Measurements from ENCODE around the gene GADD45A.

GRCh38 chr1:67713057-67713846 is 28.3 kb downstream of the GADD45A start:
- no peak for TF ChIP-seq SIN3A (IDR thresholded peaks at IDR 0.05; ENCODE audit: borderline replicate concordance, insufficient read depth, low read length)
- TF ChIP-seq POLR2AphosphoS5 (IDR thresholded peaks at IDR 0.05; ENCODE audit: low read depth, low read length): no peak
- TF ChIP-seq REST (IDR thresholded peaks at IDR 0.05; ENCODE audit: insufficient read depth in 1 of 2, low read depth in 2 of 2, low read length in 2 of 2): no peak
- no peak for TF ChIP-seq FOXP2 (optimal IDR thresholded peaks at IDR 0.05; ENCODE audit: borderline replicate concordance, extremely low read depth, extremely low read length, insufficient read depth)
- no peak for TF ChIP-seq TAF1 (IDR thresholded peaks at IDR 0.05; ENCODE audit: borderline replicate concordance, insufficient read depth, low read length)

All from PFSK-1 (cell line).